ENCODE results near the gene ARSB.

DNA sequence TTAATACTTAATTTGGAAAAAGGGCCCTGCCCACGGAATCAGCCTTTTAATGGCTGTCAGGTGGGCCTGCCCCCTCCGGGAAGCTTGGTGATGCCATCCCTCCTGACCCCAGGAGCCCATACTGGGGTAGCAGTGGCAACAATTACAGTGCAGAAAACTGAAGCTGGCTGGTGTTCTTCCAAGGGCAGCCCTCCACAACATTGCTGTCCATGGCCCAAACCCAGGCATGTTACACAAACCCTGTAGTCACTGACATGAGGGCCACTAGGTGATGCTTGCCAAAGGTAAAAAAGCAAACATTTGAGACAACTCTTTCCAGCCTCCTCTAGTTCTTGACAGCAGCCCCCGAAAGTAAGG lies 186.5 kb downstream of the ARSB start:
- TF ChIP-seq EZH2 (optimal IDR thresholded peaks at IDR 0.05; ENCODE audit: low read depth, low read length), result no peak
- TF ChIP-seq, protein P1, sequence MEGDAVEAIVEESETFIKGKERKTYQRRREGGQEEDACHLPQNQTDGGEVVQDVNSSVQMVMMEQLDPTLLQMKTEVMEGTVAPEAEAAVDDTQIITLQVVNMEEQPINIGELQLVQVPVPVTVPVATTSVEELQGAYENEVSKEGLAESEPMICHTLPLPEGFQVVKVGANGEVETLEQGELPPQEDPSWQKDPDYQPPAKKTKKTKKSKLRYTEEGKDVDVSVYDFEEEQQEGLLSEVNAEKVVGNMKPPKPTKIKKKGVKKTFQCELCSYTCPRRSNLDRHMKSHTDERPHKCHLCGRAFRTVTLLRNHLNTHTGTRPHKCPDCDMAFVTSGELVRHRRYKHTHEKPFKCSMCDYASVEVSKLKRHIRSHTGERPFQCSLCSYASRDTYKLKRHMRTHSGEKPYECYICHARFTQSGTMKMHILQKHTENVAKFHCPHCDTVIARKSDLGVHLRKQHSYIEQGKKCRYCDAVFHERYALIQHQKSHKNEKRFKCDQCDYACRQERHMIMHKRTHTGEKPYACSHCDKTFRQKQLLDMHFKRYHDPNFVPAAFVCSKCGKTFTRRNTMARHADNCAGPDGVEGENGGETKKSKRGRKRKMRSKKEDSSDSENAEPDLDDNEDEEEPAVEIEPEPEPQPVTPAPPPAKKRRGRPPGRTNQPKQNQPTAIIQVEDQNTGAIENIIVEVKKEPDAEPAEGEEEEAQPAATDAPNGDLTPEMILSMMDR (IDR thresholded peaks at IDR 0.05; ENCODE audit: low read length), result no peak
